SK-N-SH (cell line): Measurements from ENCODE around the gene PA2G4. TPM values are rescaled to one million over a fixed set of nuclear protein-coding genes. Genes with fewer than 3 reads are reported as not detected.

ENCODE experiments used
- CTCF ChIA-PET: fragments of 300-600, 350-600 bp; formaldehyde crosslinking; extraction: SDS; loops from one replicate; lab custom pipeline; 2021; lab: Yijun Ruan, JAX
- POLR2A ChIA-PET: fragments of 350-600 bp; sonication (Branson Sonifier 250); formaldehyde crosslinking; extraction: SDS; loops from one replicate; lab custom pipeline; 2020; ENCODE audit warnings: antibody characterized with exemption, inconsistent platforms; lab: Yijun Ruan, JAX
- DNase-seq: peaks from one replicate; pipeline ENCODE4 v3.0.0; 2012
- H2AFZ ChIP-seq: fragments of 200-600 bp; sonication (generic); 2 replicates; pipeline ENCODE4 v1.8.1; 2016; ENCODE audit warnings: antibody characterized with exemption, mild to moderate bottlenecking, low read depth
- H3F3A ChIP-seq: fragments of 200-600 bp; sonication (generic); replicated peaks from 2 replicates; pipeline ENCODE3; 2016; ENCODE audit warnings: antibody characterized with exemption, mild to moderate bottlenecking; ENCODE audit not compliant: insufficient read depth
- H3K27ac ChIP-seq, 2 experiments: fragments of 200-500 bp in 1 of 2; fragments of 200-600 bp in 1 of 2; sonication (Bioruptor generic) in 1 of 2; sonication (generic), shearing (Covaris generic) in 1 of 2; 2 replicates each; pipeline versions ENCODE4 v1.5.1 to v1.6.1; 2014 to 2016; ENCODE audit warnings: low read depth in 2 of 2, inconsistent platforms in 1 of 2, low read length in 1 of 2, mild to moderate bottlenecking in 1 of 2, mixed read lengths in 1 of 2
- H3K27me3 ChIP-seq: fragments of 200-600 bp; sonication (generic), shearing (Covaris generic); 2 replicates; pipeline ENCODE4 v1.6.1; 2016; ENCODE audit warnings: mixed run types; ENCODE audit not compliant: insufficient read depth
- H3K36me3 ChIP-seq, 2 experiments: fragments of 200-500 bp in 1 of 2; fragments of 200-600 bp in 1 of 2; sonication (Bioruptor generic) in 1 of 2; sonication (generic) in 1 of 2; replicated peaks in 1 of 2; 2 replicates each; pipeline versions ENCODE3 to v1.5.1; 2014 to 2016; ENCODE audit warnings: low read length in 1 of 2, mild to moderate bottlenecking in 1 of 2; ENCODE audit not compliant: insufficient read depth in 2 of 2, control insufficient read depth in 1 of 2
- H3K4me1 ChIP-seq, 2 experiments: fragments of 200-500 bp in 1 of 2; fragments of 200-600 bp in 1 of 2; sonication (Bioruptor generic) in 1 of 2; sonication (generic), shearing (Covaris generic) in 1 of 2; 2 replicates each; pipeline versions ENCODE4 v1.5.1 to v1.6.1; 2014 to 2016; ENCODE audit warnings: low read depth in 1 of 2, low read length in 1 of 2, mixed run types in 1 of 2; ENCODE audit not compliant: insufficient read depth in 2 of 2, control insufficient read depth in 1 of 2
- H3K4me2 ChIP-seq: fragments of 200-600 bp; sonication (generic), shearing (Covaris generic); 2 replicates; pipeline ENCODE4 v1.6.1; 2017; ENCODE audit warnings: mixed run types
- H3K4me3 ChIP-seq, 2 experiments: fragments of 200-500 bp in 1 of 2; fragments of 200-600 bp in 1 of 2; sonication (Bioruptor generic) in 1 of 2; sonication (generic), shearing (Covaris generic) in 1 of 2; 2 replicates each; pipeline versions ENCODE4 v1.5.1 to v1.8.1; 2014 to 2016; ENCODE audit warnings: low read depth in 2 of 2, inconsistent platforms in 1 of 2, low read length in 1 of 2, mild to moderate bottlenecking in 1 of 2, mixed read lengths in 1 of 2, moderate library complexity in 1 of 2
- H3K79me2 ChIP-seq: fragments of 200-600 bp; sonication (generic); 2 replicates; pipeline ENCODE4 v1.8.1; 2017; ENCODE audit warnings: mild to moderate bottlenecking; ENCODE audit not compliant: insufficient read depth
- H3K9ac ChIP-seq: fragments of 200-600 bp; sonication (generic); 2 replicates; pipeline ENCODE4 v1.6.1; 2017; ENCODE audit warnings: mixed run types
- H3K9me2 ChIP-seq: fragments of 200-600 bp; sonication (generic); 2 replicates; pipeline ENCODE4 v1.6.1; 2017; ENCODE audit warnings: mixed run types
- H3K9me3 ChIP-seq: fragments of 200-600 bp; sonication (generic); 2 replicates; pipeline ENCODE4 v1.6.1; 2017; ENCODE audit warnings: mixed run types, mild to moderate bottlenecking, moderate library complexity
- H4K20me1 ChIP-seq: fragments of 200-600 bp; sonication (generic); 2 replicates; pipeline ENCODE4 v1.6.1; 2017; ENCODE audit warnings: mild to moderate bottlenecking, mixed run types; ENCODE audit not compliant: insufficient read depth
- ELF1 ChIP-seq: IDR thresholded peaks from 2 replicates; pipeline ENCODE4 v1.4.0; 2012
- FOSL2 ChIP-seq: IDR thresholded peaks from 2 replicates; pipeline ENCODE4 v1.4.0; 2012; ENCODE audit warnings: low read depth, mild to moderate bottlenecking, moderate library complexity, borderline replicate concordance
- FOXM1 ChIP-seq: IDR thresholded peaks from 2 replicates; pipeline ENCODE4 v1.4.0; 2012; ENCODE audit warnings: low read depth, mild to moderate bottlenecking
- GATA2 ChIP-seq: sonication (generic); formaldehyde crosslinking; IDR thresholded peaks from 2 replicates; pipeline ENCODE4 v1.5.0; 2020; ENCODE audit warnings: mild to moderate bottlenecking, missing genetic modification reagents
- JUND ChIP-seq: IDR thresholded peaks from 2 replicates; pipeline ENCODE4 v1.4.0; 2012
- MEF2A ChIP-seq: IDR thresholded peaks from 2 replicates; pipeline ENCODE4 v1.4.0; 2012; ENCODE audit warnings: low read depth, borderline replicate concordance
- MXI1 ChIP-seq: IDR thresholded peaks from 2 replicates; pipeline ENCODE4 v1.6.1; 2012; ENCODE audit warnings: mild to moderate bottlenecking, low read depth, low read length, improper control_type of control experiment
- NFIC ChIP-seq: IDR thresholded peaks from 2 replicates; pipeline ENCODE4 v1.4.0; 2012; ENCODE audit warnings: borderline replicate concordance
- PBX3 ChIP-seq: IDR thresholded peaks from 2 replicates; pipeline ENCODE4; 2012
- RCOR1 ChIP-seq: fragments of 150-350 bp; IDR thresholded peaks from 2 replicates; pipeline ENCODE4 v1.6.1; 2017; ENCODE audit warnings: antibody characterized with exemption, low read length
- TCF12 ChIP-seq: IDR thresholded peaks from 2 replicates; pipeline ENCODE4 v1.4.0; 2012
- TEAD4 ChIP-seq: IDR thresholded peaks from 2 replicates; pipeline ENCODE4 v1.4.0; 2012; ENCODE audit warnings: mild to moderate bottlenecking, borderline replicate concordance; ENCODE audit not compliant: insufficient read depth
- WGBS: methylation state at CpG from one replicate; pipeline ENCODE4 v1.1.6; 2017; ENCODE audit warnings: low lambda C conversion rate; 5-methylcytosine and 5-hydroxymethylcytosine counted together
- polyA plus RNA-seq, 3 experiments: library from polyadenylated mRNA; depleted of rRNA; stranded (reverse); fragments of >200 nt; gene quantifications; 2 replicates each; pipeline ENCODE4 v1.2.3, GENCODE V29; 2012
- TF ChIP-seq, protein P1 (sequence below): fragments of 200-600 bp; sonication (generic); IDR thresholded peaks from 2 replicates; pipeline ENCODE4 v1.6.1; 2017; ENCODE audit warnings: antibody characterized with exemption, mild to moderate bottlenecking, moderate library complexity
- TF ChIP-seq, protein P2 (sequence below): IDR thresholded peaks from 2 replicates; pipeline ENCODE4 v1.4.0; 2012; ENCODE audit warnings: low read depth, borderline replicate concordance

The PA2G4 gene
- polyA plus RNA-seq, 1 of the 3 experiments (the other 2 are of a cell fraction), result 207 TPM

DNA sequence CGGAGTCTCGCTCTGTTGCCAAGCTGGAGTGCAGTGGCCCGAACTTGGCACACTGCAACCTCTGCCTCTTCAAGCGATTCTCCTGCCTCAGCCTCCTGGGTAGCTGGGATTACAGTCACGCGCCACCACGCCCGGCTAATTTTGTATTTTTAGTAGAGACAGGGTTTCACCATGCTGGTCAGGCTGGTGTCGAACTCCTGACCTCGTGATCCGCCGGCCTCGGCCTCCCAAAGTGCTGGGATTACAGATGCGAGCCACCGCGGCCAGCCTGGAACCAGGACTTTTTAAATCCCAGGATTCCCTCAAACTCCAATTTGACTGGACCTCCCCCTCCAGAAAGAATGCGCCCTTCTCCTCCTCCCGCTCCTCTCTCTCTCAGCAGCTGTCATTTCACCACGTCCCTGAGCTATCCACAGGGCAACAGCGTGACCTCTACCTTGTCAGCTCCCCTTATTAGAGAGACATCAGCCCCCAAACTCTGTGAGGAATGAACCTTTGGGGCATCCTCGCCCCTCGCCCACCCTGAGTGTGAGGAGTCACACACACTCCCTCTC lies 25.7 kb downstream of the PA2G4 start:
- Histone ChIP-seq H3K27me3 (no peaks in the 10 kb centered on the region), H2AFZ (no peak overlapping the region), H3K79me2 (peaks cover 46% of the 10 kb centered on the region), H3K36me3 (peaks cover 38 to 42% of the 10 kb centered on the region in 2 experiments), H3K9me2 (no peaks in the 10 kb centered on the region), H3F3A (peaks cover 25% of the 10 kb centered on the region), H3K4me3 (peak overlapping the region; percentile 67 to 89), H3K4me2 (peak overlapping the region; percentile 98), H4K20me1 (no peaks in the 10 kb centered on the region), H3K4me1 (peaks cover 13 to 23% of the 10 kb centered on the region in 2 experiments), H3K9ac (peak overlapping the region; percentile 88), H3K9me3 (no peaks in the 10 kb centered on the region), H3K27ac (peak overlapping the region in 1 of 2 experiments; percentile 74; a peak in 1 of 4 replicates)
- ChIA-PET CTCF (interaction anchor here (0.8 to 16.0 kb wide), 8 partner anchors 9 to 204 kb away, joined by 3 to 272 read pairs (median 4); partner anchors contain the start of genes MYL6, PAN2 and SMARCC2), POLR2A (interaction anchor here (0.7 to 2.7 kb wide), 3 partner anchors 12 to 25 kb away, joined by 3 to 14 read pairs (median 4); partner anchors contain the start of gene PA2G4)
- WGBS, result 90% methylated on average over 22 of the region's 22 CpGs
- no peak for TF ChIP-seq RCOR1
- TF ChIP-seq, protein P1, sequence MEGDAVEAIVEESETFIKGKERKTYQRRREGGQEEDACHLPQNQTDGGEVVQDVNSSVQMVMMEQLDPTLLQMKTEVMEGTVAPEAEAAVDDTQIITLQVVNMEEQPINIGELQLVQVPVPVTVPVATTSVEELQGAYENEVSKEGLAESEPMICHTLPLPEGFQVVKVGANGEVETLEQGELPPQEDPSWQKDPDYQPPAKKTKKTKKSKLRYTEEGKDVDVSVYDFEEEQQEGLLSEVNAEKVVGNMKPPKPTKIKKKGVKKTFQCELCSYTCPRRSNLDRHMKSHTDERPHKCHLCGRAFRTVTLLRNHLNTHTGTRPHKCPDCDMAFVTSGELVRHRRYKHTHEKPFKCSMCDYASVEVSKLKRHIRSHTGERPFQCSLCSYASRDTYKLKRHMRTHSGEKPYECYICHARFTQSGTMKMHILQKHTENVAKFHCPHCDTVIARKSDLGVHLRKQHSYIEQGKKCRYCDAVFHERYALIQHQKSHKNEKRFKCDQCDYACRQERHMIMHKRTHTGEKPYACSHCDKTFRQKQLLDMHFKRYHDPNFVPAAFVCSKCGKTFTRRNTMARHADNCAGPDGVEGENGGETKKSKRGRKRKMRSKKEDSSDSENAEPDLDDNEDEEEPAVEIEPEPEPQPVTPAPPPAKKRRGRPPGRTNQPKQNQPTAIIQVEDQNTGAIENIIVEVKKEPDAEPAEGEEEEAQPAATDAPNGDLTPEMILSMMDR, result no peak
- TF ChIP-seq MEF2A, result no peak
- TF ChIP-seq GATA2 (CRISPR knock-in tag), result no peak
- no peak for TF ChIP-seq PBX3
- TF ChIP-seq, protein P2, sequence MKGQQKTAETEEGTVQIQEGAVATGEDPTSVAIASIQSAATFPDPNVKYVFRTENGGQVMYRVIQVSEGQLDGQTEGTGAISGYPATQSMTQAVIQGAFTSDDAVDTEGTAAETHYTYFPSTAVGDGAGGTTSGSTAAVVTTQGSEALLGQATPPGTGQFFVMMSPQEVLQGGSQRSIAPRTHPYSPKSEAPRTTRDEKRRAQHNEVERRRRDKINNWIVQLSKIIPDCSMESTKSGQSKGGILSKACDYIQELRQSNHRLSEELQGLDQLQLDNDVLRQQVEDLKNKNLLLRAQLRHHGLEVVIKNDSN, result no peak
- no peak for TF ChIP-seq TEAD4
- TF ChIP-seq FOXM1, result no peak
- no peak for TF ChIP-seq TCF12
- no peak for TF ChIP-seq FOSL2
- TF ChIP-seq ELF1, result no peak
- no peak for TF ChIP-seq MXI1
- DNase-seq, result no peak

- Histone ChIP-seq H3K4me3 (no peak overlapping the region), H3K9me2 (no peaks in the 10 kb centered on the region), H3F3A (peaks cover 18% of the 10 kb centered on the region), H3K79me2 (peaks cover 39% of the 10 kb centered on the region), H2AFZ (no peak overlapping the region), H3K9me3 (no peaks in the 10 kb centered on the region), H3K27me3 (no peaks in the 10 kb centered on the region), H3K4me2 (peak overlapping the region; percentile 98; the same call in 1 of the 2 replicates), H3K4me1 (peaks cover 13 to 23% of the 10 kb centered on the region in 2 experiments), H3K27ac (no peak overlapping the region), H3K9ac (no peak overlapping the region), H3K36me3 (peaks cover 38 to 47% of the 10 kb centered on the region in 2 experiments), H4K20me1 (no peaks in the 10 kb centered on the region)
- CTCF ChIA-PET, result interaction anchor here (1.4 to 16.0 kb wide), 2 partner anchors 55 to 75 kb away, joined by 4 to 272 read pairs; partner anchors contain the start of gene SMARCC2
- WGBS, result 98% methylated on average over 4 of the region's 4 CpGs
- TF ChIP-seq GATA2 (CRISPR knock-in tag) (no peak), JUND (no peak), NFIC (no peak)
- DNase-seq, result no peak
- POLR2A ChIA-PET, result no interaction called here
These were observed 26.5 kb downstream of the PA2G4 start for GRCh38 chr12:56130876-56131275.
